Epithelial cell of proximal tubule (primary cell): ENCODE data around the gene ROR2. TPM values are rescaled to one million over a fixed set of nuclear protein-coding genes. Genes with fewer than 3 reads are reported as not detected.

Source experiments
- DNase-seq: peaks from one replicate; pipeline ENCODE4 v3.0.0-alpha.2; 2011; ENCODE audit warnings: low read depth
- H3K4me3 ChIP-seq: 2 replicates; pipeline ENCODE4 v1.5.1; 2011; ENCODE audit warnings: low read depth, mild to moderate bottlenecking, low read length
- total RNA-seq: library from RNA; depleted of rRNA; stranded (reverse); fragments of >200 nt; gene quantifications from 2 replicates; pipeline ENCODE4 v1.2.3, GENCODE V29; 2015
- TF ChIP-seq, protein P1 (sequence below): conservative IDR thresholded peaks from 2 replicates; pipeline ENCODE4 v1.5.1; 2012; ENCODE audit warnings: low read depth, mild to moderate bottlenecking, low read length

The ROR2 gene
- total RNA-seq, 1 donor from 2014 or later = 3.1 TPM

DNA sequence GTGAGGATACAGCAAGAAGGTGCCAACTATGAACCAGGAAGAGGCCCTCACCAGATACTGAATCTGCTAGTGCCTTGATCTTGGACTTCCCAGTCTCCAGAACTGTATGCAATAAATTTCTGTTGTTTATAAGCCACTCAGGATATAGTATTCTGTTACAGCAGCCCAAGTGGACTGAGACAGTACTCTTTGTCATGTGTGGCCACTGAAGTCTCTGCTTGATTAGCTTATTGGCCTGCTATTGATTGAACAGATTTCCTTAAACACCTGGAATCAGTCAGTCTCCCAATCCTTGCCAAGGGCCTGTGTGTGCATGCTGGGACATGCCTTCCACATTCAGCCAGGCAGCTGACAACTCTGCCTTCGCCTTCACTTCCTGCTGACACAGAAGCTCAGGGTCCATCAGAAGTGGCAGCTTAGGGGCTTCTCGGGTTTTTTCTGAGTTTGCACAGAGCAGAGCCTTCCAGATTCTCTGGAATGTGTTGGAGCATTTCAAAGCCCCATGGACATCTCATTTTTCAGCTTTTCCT, 13.7 kb upstream of the ROR2 start:
- H3K4me3 ChIP-seq = no peak overlapping the region
- TF ChIP-seq, protein P1, sequence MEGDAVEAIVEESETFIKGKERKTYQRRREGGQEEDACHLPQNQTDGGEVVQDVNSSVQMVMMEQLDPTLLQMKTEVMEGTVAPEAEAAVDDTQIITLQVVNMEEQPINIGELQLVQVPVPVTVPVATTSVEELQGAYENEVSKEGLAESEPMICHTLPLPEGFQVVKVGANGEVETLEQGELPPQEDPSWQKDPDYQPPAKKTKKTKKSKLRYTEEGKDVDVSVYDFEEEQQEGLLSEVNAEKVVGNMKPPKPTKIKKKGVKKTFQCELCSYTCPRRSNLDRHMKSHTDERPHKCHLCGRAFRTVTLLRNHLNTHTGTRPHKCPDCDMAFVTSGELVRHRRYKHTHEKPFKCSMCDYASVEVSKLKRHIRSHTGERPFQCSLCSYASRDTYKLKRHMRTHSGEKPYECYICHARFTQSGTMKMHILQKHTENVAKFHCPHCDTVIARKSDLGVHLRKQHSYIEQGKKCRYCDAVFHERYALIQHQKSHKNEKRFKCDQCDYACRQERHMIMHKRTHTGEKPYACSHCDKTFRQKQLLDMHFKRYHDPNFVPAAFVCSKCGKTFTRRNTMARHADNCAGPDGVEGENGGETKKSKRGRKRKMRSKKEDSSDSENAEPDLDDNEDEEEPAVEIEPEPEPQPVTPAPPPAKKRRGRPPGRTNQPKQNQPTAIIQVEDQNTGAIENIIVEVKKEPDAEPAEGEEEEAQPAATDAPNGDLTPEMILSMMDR = no peak
- no peak for DNase-seq

DNA sequence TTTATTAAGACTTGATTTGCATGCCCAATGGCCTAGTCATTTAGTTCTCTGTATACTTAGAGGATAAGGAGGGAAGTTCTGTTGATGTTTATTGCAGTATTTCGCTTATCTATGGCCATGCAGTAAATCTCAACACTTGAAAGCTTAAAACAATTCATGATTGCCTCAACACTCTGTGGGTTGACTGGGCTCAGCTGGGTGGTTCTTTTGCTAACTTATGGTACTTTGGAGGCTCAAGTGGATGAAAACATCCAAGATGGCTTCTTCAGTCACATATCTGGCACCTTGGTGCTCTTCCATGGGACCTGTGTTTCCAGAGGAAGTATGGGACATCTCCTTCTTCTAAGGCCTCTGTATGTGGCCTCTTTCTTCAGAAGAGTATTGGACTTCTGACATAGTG, 10.3 kb upstream of the ROR2 start:
- H3K4me3 ChIP-seq = no peak overlapping the region
- TF ChIP-seq, protein P1 = no peak
- DNase-seq = no peak

DNA sequence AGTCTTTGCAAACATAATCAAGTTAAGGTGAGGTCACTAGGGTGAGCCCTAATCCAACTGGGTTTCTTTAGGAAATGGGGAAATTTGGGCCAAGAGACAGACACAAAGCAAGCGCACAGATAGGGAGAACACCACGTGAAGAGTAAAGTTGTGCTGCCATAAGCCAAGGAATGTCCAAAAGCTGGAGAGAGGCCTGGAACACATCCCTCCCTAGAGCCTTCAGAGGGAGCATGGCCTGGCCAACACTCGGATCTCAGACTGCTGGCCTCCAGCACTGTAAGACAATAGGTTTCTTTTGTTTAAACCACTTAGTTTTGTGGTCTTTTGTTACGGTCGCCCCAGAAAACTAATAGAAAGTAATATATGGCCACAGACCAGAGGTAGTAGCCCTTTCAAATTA, 8.1 kb upstream of the ROR2 start:
- TF ChIP-seq, protein P1 = no peak
- no peak for DNase-seq

DNA sequence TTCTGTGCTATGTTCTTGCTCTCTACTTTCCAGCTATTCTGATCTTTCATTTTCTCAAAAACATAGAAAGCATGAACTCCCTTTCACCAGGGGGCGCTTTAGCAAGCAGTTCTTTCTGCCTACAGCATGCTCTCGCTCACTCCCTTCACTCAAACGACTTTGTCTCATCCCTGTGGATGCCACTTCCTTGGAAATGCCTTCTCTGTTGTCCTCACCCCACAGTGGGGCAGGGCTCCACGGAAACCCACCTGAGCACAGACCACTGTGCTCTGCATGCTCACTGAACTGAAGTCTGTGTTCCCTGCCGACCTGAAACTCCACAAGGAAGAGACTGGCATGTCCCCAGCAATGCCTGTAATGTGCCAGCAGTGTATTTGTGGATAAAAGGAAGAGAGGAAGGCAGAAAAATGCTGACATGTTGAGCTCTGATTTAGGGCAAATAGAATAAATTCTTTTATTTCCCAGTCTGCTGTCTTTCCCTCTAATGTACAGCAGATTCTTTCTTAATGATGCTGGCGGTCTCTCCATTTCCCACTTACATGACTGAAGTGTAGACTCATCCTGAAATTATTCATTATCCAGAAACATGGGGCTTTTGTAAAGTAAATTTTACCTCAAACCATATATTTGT, 4.9 kb upstream of the ROR2 start:
- no peak overlapping the region for H3K4me3 ChIP-seq
- no peak for DNase-seq
- TF ChIP-seq, protein P1 = peak; percentile 82

More for the DNA sequence above, 8.1 kb upstream of the ROR2 start:
- H3K4me3 ChIP-seq = no peak overlapping the region

DNA sequence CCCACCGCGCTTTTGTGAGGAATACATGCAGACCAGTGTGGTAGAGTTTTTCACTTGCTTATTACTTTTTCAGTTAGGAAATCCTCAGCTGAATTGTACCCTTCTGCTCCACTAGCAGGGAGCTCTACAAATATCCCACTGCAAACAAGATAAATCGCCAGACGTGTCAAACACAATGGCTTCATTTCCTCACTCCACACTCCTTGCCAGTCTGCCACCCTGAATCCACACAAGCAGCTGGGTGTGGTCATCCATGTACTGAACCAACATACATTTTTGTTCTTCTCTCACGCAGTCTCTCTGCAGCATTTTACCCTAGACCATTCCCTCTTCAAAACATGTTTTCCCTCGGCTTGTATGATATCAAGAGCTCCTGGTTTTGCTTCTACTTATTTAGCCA, 3.7 kb upstream of the ROR2 start:
- H3K4me3 ChIP-seq = no peak overlapping the region
- DNase-seq = no peak
- TF ChIP-seq, protein P1 = no peak

DNA sequence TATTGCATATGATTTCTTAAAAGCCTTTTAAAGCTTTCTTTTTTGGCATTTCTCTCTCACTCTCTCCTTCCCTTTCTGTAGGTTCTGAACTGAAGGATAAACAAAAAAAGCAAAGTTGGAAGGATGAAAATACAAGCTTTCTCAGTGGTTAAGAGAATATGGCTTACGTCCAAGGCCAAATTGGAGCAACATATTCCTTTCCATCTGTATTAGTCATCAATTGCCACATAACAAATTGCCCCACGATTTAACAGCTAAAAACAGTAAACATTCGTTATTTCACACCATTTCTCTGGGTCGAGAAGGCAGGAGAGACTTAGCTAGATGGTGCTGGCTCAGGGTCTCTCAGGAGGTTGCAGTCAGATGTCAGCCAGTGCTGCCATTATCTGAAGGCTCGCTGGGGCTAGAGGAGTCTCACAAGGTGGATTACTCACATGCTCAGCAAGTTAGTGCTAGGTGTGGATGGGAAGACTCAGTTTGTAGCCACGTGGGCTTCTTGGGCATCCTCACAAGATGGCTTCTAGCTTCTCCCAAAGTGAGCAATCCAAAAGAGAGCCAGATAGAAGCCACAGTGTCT, 2.0 kb upstream of the ROR2 start:
- TF ChIP-seq, protein P1 = no peak
- DNase-seq = no peak
- H3K4me3 ChIP-seq = no peak overlapping the region
